Endothelial cell of umbilical vein (primary cell): ENCODE measurements around the gene ACTL10. TPM values are rescaled to one million over a fixed set of nuclear protein-coding genes. Genes with fewer than 3 reads are reported as not detected.

ENCODE experiments used
- BruUV-seq: library from RNA; stranded (reverse); fragments of 400-500 nt; replicated peaks from 2 replicates; lab custom pipeline; 2021; lab: Mats Ljungman, UMichigan
- CTCF ChIA-PET: fragments of 300-600, 350-600 bp; sonication (Branson Sonifier 250); formaldehyde crosslinking; loops from one replicate; lab custom pipeline; 2021; ENCODE audit warnings: antibody characterized with exemption, inconsistent platforms; lab: Charles Lee
- POLR2A ChIA-PET: fragments of 300-600, 350-600 bp; sonication (Branson Sonifier 250); formaldehyde crosslinking; loops from one replicate; lab custom pipeline; 2021; ENCODE audit warnings: antibody characterized with exemption, inconsistent platforms; lab: Charles Lee
- DNase-seq: peaks from one replicate; pipeline ENCODE4 v3.0.0-alpha.2; 2011; ENCODE audit warnings: low read depth, low spot score
- FAIRE-seq: peaks from 2 replicates; lab custom pipeline; 2011; peaks lifted over from hg19 to GRCh38; lab: Jason Lieb, UNC
- H2AFZ ChIP-seq: 2 replicates; pipeline ENCODE4 v1.6.0; 2012; ENCODE audit warnings: low read depth, low read length, control low read depth, inconsistent platforms
- H3K27ac ChIP-seq: 2 replicates; pipeline ENCODE4 v1.5.1; 2011; ENCODE audit warnings: low read depth, mild to moderate bottlenecking, control low read depth, low read length, moderate library complexity; ENCODE audit not compliant: insufficient read depth
- H3K27me3 ChIP-seq, 2 experiments: 2 replicates each; pipeline versions ENCODE4 v1.6.0 to v1.6.1; 2011; ENCODE audit warnings: low read length in 2 of 2, mixed read lengths in 1 of 2; ENCODE audit not compliant: control insufficient read depth in 2 of 2, insufficient read depth in 2 of 2
- H3K36me3 ChIP-seq, 2 experiments: 2 replicates in 1 of 2; 3 replicates in 1 of 2; pipeline ENCODE4 v1.5.1; 2011; ENCODE audit warnings: low read length in 2 of 2, mild to moderate bottlenecking in 1 of 2, moderate library complexity in 1 of 2; ENCODE audit not compliant: control insufficient read depth in 2 of 2, insufficient read depth in 2 of 2; ENCODE audit errors: extremely low read depth in 1 of 2
- H3K4me1 ChIP-seq: 3 replicates; pipeline ENCODE4 v1.5.1; 2011; ENCODE audit warnings: mild to moderate bottlenecking, low read length; ENCODE audit not compliant: control insufficient read depth, insufficient read depth; ENCODE audit errors: extremely low read depth
- H3K4me2 ChIP-seq: 2 replicates; pipeline ENCODE4 v1.6.1; 2011; ENCODE audit warnings: low read length, control low read depth, mixed read lengths; ENCODE audit not compliant: insufficient read depth
- H3K4me3 ChIP-seq, 3 experiments: fragments of 200-600 bp in 1 of 3; sonication (generic), shearing (Covaris generic) in 1 of 3; replicated peaks in 1 of 3; 2 replicates each; pipeline ENCODE4 v1.5.1; 2011 to 2016; ENCODE audit warnings: control low read depth in 3 of 3, low read length in 3 of 3, mild to moderate bottlenecking in 2 of 3, inconsistent platforms in 1 of 3, low read depth in 1 of 3, moderate library complexity in 1 of 3; ENCODE audit not compliant: insufficient read depth in 1 of 3
- H3K79me2 ChIP-seq: 2 replicates; pipeline ENCODE4 v1.6.0; 2012; ENCODE audit warnings: low read length, inconsistent platforms; ENCODE audit not compliant: control insufficient read depth, insufficient read depth
- H3K9ac ChIP-seq: replicated peaks from 2 replicates; pipeline ENCODE3; 2011; ENCODE audit warnings: low read length, control low read depth; ENCODE audit not compliant: insufficient read depth; ENCODE audit errors: extremely low read depth
- H3K9me1 ChIP-seq: replicated peaks from 3 replicates; pipeline ENCODE4 v1.6.0; 2011; ENCODE audit warnings: mild to moderate bottlenecking, low read length; ENCODE audit not compliant: control insufficient read depth, insufficient read depth; ENCODE audit errors: extremely low read depth
- H3K9me3 ChIP-seq: replicated peaks from 2 replicates; pipeline ENCODE4 v1.5.1; 2012; ENCODE audit warnings: low read length, inconsistent platforms; ENCODE audit not compliant: control insufficient read depth, insufficient read depth
- H4K20me1 ChIP-seq: replicated peaks from 2 replicates; pipeline ENCODE3; 2011; ENCODE audit warnings: mild to moderate bottlenecking, low read length; ENCODE audit not compliant: control insufficient read depth, insufficient read depth; ENCODE audit errors: extremely low read depth
- CTCF ChIP-seq, 2 donors: IDR thresholded peaks; 1 replicate in 1 of 2; 2 replicates in 1 of 2; pipeline ENCODE4 v1.5.1; 2011; ENCODE audit warnings: low read length in 2 of 2, mild to moderate bottlenecking in 2 of 2, moderate library complexity in 2 of 2, control low read depth in 1 of 2, inconsistent platforms in 1 of 2, low read depth in 1 of 2; ENCODE audit not compliant: insufficient read depth in 1 of 2; ENCODE audit errors: extremely low read depth in 1 of 2
- EZH2 ChIP-seq: IDR thresholded peaks from 2 replicates; pipeline ENCODE4 v1.6.1; 2012; ENCODE audit warnings: borderline replicate concordance, low read depth, mild to moderate bottlenecking, moderate library complexity, low read length, inconsistent platforms; ENCODE audit not compliant: severe bottlenecking
- FOS ChIP-seq: IDR thresholded peaks from 2 replicates; pipeline ENCODE4 v1.6.1; 2011; ENCODE audit warnings: mild to moderate bottlenecking, low read length, moderate library complexity, borderline replicate concordance; ENCODE audit not compliant: insufficient read depth
- GATA2 ChIP-seq: IDR thresholded peaks from 2 replicates; pipeline ENCODE4 v1.7.0; 2011; ENCODE audit warnings: low read depth, mild to moderate bottlenecking, moderate library complexity, mixed read lengths, low read length; ENCODE audit not compliant: insufficient read length, insufficient read depth
- JUN ChIP-seq: IDR thresholded peaks from 2 replicates; pipeline ENCODE4 v1.6.1; 2011; ENCODE audit warnings: borderline replicate concordance, low read depth; ENCODE audit not compliant: insufficient read length, insufficient read depth
- MYC ChIP-seq: IDR thresholded peaks from one replicate; pipeline ENCODE4 v1.6.1; 2011; ENCODE audit warnings: mild to moderate bottlenecking, low read depth, low read length
- POLR2A ChIP-seq: IDR thresholded peaks from 2 replicates; pipeline ENCODE4 v1.6.1; 2012; ENCODE audit warnings: low read depth, mild to moderate bottlenecking, control low read depth, low read length
- POLR2AphosphoS5 ChIP-seq: IDR thresholded peaks from 2 replicates; pipeline ENCODE4 v1.6.1; 2012; ENCODE audit warnings: low read depth, mild to moderate bottlenecking, control low read depth, low read length, moderate library complexity; ENCODE audit not compliant: insufficient read depth
- dilution Hi-C: fragments of 300-500 bp; cut with MboI; formaldehyde crosslinking; loops from one replicate; pipeline ENCODE4 v1.15.0; 2019; ENCODE audit warnings: low sequenced_read_pairs; ENCODE audit not compliant: extremely low pct_ligation_motif_present
- intact Hi-C: fragments of 100-400 bp; cut with micrococcal nuclease; formaldehyde crosslinking; loops from one replicate; pipeline ENCODE4 v1.10.0; 2022
- polyA plus RNA-seq, 4 experiments: library from polyadenylated mRNA; depleted of rRNA in 3 of 4; stranded (reverse) in 3 of 4; unstranded in 1 of 4; fragments of >200 nt; gene quantifications; 2 replicates each; pipeline versions ENCODE4 v1.2.1 to v1.2.3, GENCODE V29; 2011 to 2012; ENCODE audit warnings: missing spikeins in 1 of 4
- total RNA-seq: library from RNA; stranded (reverse); gene quantifications from 2 replicates; pipeline ENCODE4 v1.2.3, GENCODE V29; 2021
- TF ChIP-seq, protein P1 (sequence below): IDR thresholded peaks from 2 replicates; pipeline ENCODE4 v1.6.1; 2011; ENCODE audit not compliant: insufficient read depth, insufficient read length

Gene ACTL10
- total and polyA plus RNA-seq, 2 donors (not counting 3 experiments of a cell fraction or from before 2014, with no cell fraction given): 0.92 to 1.4 TPM

DNA sequence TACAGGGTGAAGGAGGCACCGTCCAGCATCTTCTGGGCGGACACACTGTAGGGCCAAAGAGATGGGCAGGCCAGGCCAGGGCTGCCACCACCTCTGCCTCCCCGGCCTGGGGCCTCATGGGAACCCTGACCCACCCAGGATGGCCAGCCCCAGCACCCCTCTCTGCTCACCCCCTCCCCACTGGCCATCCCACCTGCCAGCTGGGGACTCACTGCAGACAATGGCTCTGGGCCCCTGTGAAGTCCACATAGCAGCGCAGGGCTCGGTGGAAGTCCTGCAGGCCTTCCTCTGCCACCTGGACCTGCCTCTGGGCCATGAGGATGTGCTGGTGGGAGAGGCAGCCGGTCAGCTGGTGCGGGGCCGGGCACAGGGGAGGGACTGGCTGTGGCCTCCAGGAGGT, 8.2 kb upstream of the ACTL10 start:
- POLR2A ChIA-PET: no interaction called here
- no peak for FAIRE-seq
- dilution Hi-C loops: no loop called here
- Histone ChIP-seq H3K9me1 (no peaks in the 10 kb centered on the region), H3K36me3 (no peaks in the 10 kb centered on the region), H3K27ac (no peak overlapping the region), H3K4me3 (no peak overlapping the region), H3K4me1 (peaks cover 7% of the 10 kb centered on the region), H3K9ac (no peak overlapping the region), H2AFZ (no peak overlapping the region), H4K20me1 (no peaks in the 10 kb centered on the region), H3K4me2 (no peak overlapping the region), H3K79me2 (no peaks in the 10 kb centered on the region), H3K27me3 (no peaks in the 10 kb centered on the region), H3K9me3 (no peaks in the 10 kb centered on the region)
- TF ChIP-seq CTCF (IDR thresholded peaks at IDR 0.05; ENCODE audit: extremely low read depth in 1 of 2, insufficient read depth in 1 of 2, low read depth in 1 of 2, low read length in 2 of 2) (no peak), MYC (no peak), EZH2 (no peak), POLR2A (no peak), FOS (no peak), POLR2AphosphoS5 (no peak), JUN (no peak), GATA2 (no peak)
- TF ChIP-seq, protein P1, sequence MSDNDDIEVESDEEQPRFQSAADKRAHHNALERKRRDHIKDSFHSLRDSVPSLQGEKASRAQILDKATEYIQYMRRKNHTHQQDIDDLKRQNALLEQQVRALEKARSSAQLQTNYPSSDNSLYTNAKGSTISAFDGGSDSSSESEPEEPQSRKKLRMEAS: no peak
- CTCF ChIA-PET: interaction anchor here (1.1 to 1.4 kb wide), 2 partner anchors 8 to 201 kb away, joined by 3 read pairs; partner anchors contain the start of gene ACTL10
- BruUV-seq: no TSS peak
- DNase-seq: no peak
- intact Hi-C loops: no loop called here
